ENCODE data around the gene IQSEC1. TPM values are rescaled to one million over a fixed set of nuclear protein-coding genes. Genes with fewer than 3 reads are reported as not detected.

Gene IQSEC1
- total and polyA plus RNA-seq, 2 of the 8 experiments (the other 6 are each of a cell fraction or from before 2014, with no cell fraction given): 6.8 to 28.8 TPM

- no peak for FAIRE-seq
- no peak overlapping the region for H3K27ac ChIP-seq (ENCODE audit: low read depth, low read length)
Measured at GRCh38 chr3:12991861-12992281, 81.4 kb downstream of the IQSEC1 start.

More at GRCh38 chr3:12991861-12992281, 81.4 kb downstream of the IQSEC1 start:
- Histone ChIP-seq H3K56ac (replicated peaks; ENCODE audit: insufficient read length, low read depth, low read length) (no peak overlapping the region), H3K4ac (replicated peaks; ENCODE audit: insufficient read length, low read depth, low read length) (no peak overlapping the region), H3K23me2 (ENCODE audit: low read depth, low read length) (peaks cover 16% of the 10 kb centered on the region; the same call in 1 of the 2 replicates), H2BK20ac (ENCODE audit: low read length) (no peak overlapping the region), H3K23ac (ENCODE audit: insufficient read length) (no peak overlapping the region), H2AFZ (ENCODE audit: low read length) (no peak overlapping the region), H3K79me2 (ENCODE audit: control insufficient read depth in 1 of 2, insufficient read depth in 2 of 2, low read length in 2 of 2) (no peaks in the 10 kb centered on the region), H4K91ac (replicated peaks; ENCODE audit: insufficient read length, low read length) (no peak overlapping the region), H3K27me3 (replicated peaks in 1 of 4; ENCODE audit: control insufficient read depth in 3 of 4, extremely low read depth in 1 of 4, insufficient read depth in 3 of 4, low read length in 3 of 4) (peaks cover 0 to 12% (median 8%) of the 10 kb centered on the region in 4 experiments; a peak in 3 of 7 replicates), H3K4me2 (ENCODE audit: insufficient read depth in 1 of 2, low read depth in 2 of 2, low read length in 2 of 2) (no peak overlapping the region), H4K8ac (ENCODE audit: extremely low read depth, insufficient read depth, low read length) (no peak overlapping the region), H4K20me1 (replicated peaks in 1 of 2; ENCODE audit: control insufficient read depth in 1 of 2, insufficient read depth in 2 of 2, low read length in 2 of 2) (peaks cover 3% of the 10 kb centered on the region in 2 experiments), H3K9ac (replicated peaks in 1 of 4; ENCODE audit: extremely low read depth in 1 of 4, low read depth in 3 of 4, low read length in 3 of 4) (no peak overlapping the region), H3K79me1 (ENCODE audit: low read depth, low read length) (peaks cover 2% of the 10 kb centered on the region; the same call in 1 of the 2 replicates), H2BK120ac (replicated peaks; ENCODE audit: low read depth, low read length) (no peak overlapping the region), H4K5ac (ENCODE audit: insufficient read length, low read depth, low read length) (no peak overlapping the region), H3K4me1 (replicated peaks in 1 of 4; ENCODE audit: control insufficient read depth in 3 of 4, insufficient read depth in 4 of 4, low read length in 3 of 4) (peaks cover 0 to 18% (median 13%) of the 10 kb centered on the region in 4 experiments; a peak in 6 of 7 replicates), H3K9me3 (ENCODE audit: insufficient read depth in 2 of 2, low read depth in 1 of 2, low read length in 1 of 2) (peaks cover 0 to 5% of the 10 kb centered on the region in 2 experiments; a peak in 2 of 4 replicates), H2BK15ac (ENCODE audit: low read length) (no peak overlapping the region), H3K36me3 (ENCODE audit: control insufficient read depth in 2 of 4, insufficient read depth in 4 of 4, low read length in 3 of 4) (no peaks in the 10 kb centered on the region), H2AK5ac (ENCODE audit: low read depth, low read length) (no peak overlapping the region), H3K14ac (ENCODE audit: insufficient read length) (no peak overlapping the region), H3K18ac (ENCODE audit: extremely low read depth, low read length) (no peak overlapping the region), H2BK12ac (ENCODE audit: low read depth, low read length) (no peak overlapping the region), H3K4me3 (ENCODE audit: extremely low read depth in 1 of 4, insufficient read depth in 2 of 4, low read depth in 3 of 4, low read length in 4 of 4) (no peak overlapping the region), H2BK5ac (ENCODE audit: low read depth, low read length) (no peak overlapping the region)
- POLR2A ChIA-PET (ENCODE audit: partially characterized antibody): interaction anchor here (1.1 to 3.7 kb wide), 4 partner anchors 9 to 26 kb away, joined by 3 to 15 read pairs (median 3); no protein-coding TSS in a partner anchor
- TF ChIP-seq RNF2 (IDR thresholded peaks at IDR 0.05; ENCODE audit: borderline replicate concordance, low read depth, low read length, missing control alignments, poor library complexity, severe bottlenecking) (no peak), TCF12 (IDR thresholded peaks at IDR 0.05; ENCODE audit: low read depth, low read length) (no peak), EGR1 (IDR thresholded peaks at IDR 0.05; ENCODE audit: borderline replicate concordance, low read depth, low read length) (no peak), SIRT6 (IDR thresholded peaks at IDR 0.05; ENCODE audit: low read length) (no peak), JUN (IDR thresholded peaks at IDR 0.05; ENCODE audit: low read depth, low read length) (no peak), EP300 (IDR thresholded peaks at IDR 0.05; ENCODE audit: borderline replicate concordance in 1 of 2, low read depth in 2 of 2, low read length in 2 of 2) (no peak), POU5F1 (IDR thresholded peaks at IDR 0.05; ENCODE audit: low read depth, low read length) (no peak), RFX5 (IDR thresholded peaks at IDR 0.05; ENCODE audit: borderline replicate concordance, low read depth, low read length) (no peak), JUND (IDR thresholded peaks at IDR 0.05; ENCODE audit: low read length) (no peak), KDM5A (IDR thresholded peaks at IDR 0.05; ENCODE audit: low read length) (no peak), NANOG (IDR thresholded peaks at IDR 0.05; ENCODE audit: insufficient read depth, low read depth, low read length, poor library complexity, severe bottlenecking) (no peak), BRCA1 (IDR thresholded peaks at IDR 0.05; ENCODE audit: low read depth, low read length) (no peak), SAP30 (IDR thresholded peaks at IDR 0.05; ENCODE audit: insufficient read depth, insufficient replicate concordance, low read length) (no peak)
- WGBS, 2 experiments (ENCODE audit: extremely low coverage in 1 of 2, insufficient coverage in 1 of 2, insufficient read length in 1 of 2, insufficient replicate concordance in 2 of 2, low coverage in 1 of 2, low lambda C conversion rate in 2 of 2, missing lambda C conversion rate in 1 of 2): 82% methylated on average over 9 of the region's 9 CpGs; no CpG with 5 or more reads in 1 of the 2 experiments
- DNase-seq (ENCODE audit: low read depth in 1 of 2, low spot score in 2 of 2): no peak
- CTCF ChIA-PET (ENCODE audit: partially characterized antibody): interaction anchor here (1.0 to 6.3 kb wide), 5 partner anchors 8 to 48 kb away, joined by 3 to 73 read pairs (median 7); no protein-coding TSS in a partner anchor
